GM19193 (cell line): ENCODE measurements around the gene FATE1.

Source experiments
- POLR2A ChIP-seq: IDR thresholded peaks from 4 replicates; pipeline ENCODE4 v1.6.1; 2011; ENCODE audit not compliant: insufficient read depth, insufficient read length; ENCODE audit errors: extremely low read depth

Gene FATE1

GRCh38 chrX:151723156-151723760 lies 7.4 kb downstream of the FATE1 start:
- no peak for TF ChIP-seq POLR2A

GRCh38 chrX:151724563-151725337 lies 8.9 kb downstream of the FATE1 start:
- no peak for TF ChIP-seq POLR2A

- TF ChIP-seq POLR2A, result no peak
Observed at GRCh38 chrX:151725338-151725614, 9.4 kb downstream of the FATE1 start.

GRCh38 chrX:151726751-151727150 lies 10.9 kb downstream of the FATE1 start:
- TF ChIP-seq POLR2A, result no peak

GRCh38 chrX:151727346-151727745 lies 11.5 kb downstream of the FATE1 start:
- no peak for TF ChIP-seq POLR2A

GRCh38 chrX:151729056-151729725 lies 13.4 kb downstream of the FATE1 start:
- TF ChIP-seq POLR2A, result no peak

GRCh38 chrX:151734446-151734845 lies 18.6 kb downstream of the FATE1 start, which contains the start of gene CNGA2:
Gene CNGA2, plus strand, starts transcription at chrX:151734746. Its CDS starts 3,738 bp downstream, at chrX:151738484.
- no peak for TF ChIP-seq POLR2A

- TF ChIP-seq POLR2A, result no peak
Observed at GRCh38 chrX:151735219-151735618, 19.4 kb downstream of the FATE1 start.

GRCh38 chrX:151736685-151737084 lies 20.9 kb downstream of the FATE1 start:
- TF ChIP-seq POLR2A, result no peak

GRCh38 chrX:151737494-151737893 lies 21.7 kb downstream of the FATE1 start:
- no peak for TF ChIP-seq POLR2A

- TF ChIP-seq POLR2A, result no peak
Observed at GRCh38 chrX:151738751-151739150, 22.9 kb downstream of the FATE1 start.

- TF ChIP-seq POLR2A, result no peak
Observed at GRCh38 chrX:151741606-151742005, 25.8 kb downstream of the FATE1 start.

GRCh38 chrX:151742311-151742710 lies 26.5 kb downstream of the FATE1 start:
- TF ChIP-seq POLR2A, result no peak

GRCh38 chrX:151743651-151744470 lies 28.0 kb downstream of the FATE1 start:
- TF ChIP-seq POLR2A, result no peak

GRCh38 chrX:151745651-151746050 lies 29.8 kb downstream of the FATE1 start:
- TF ChIP-seq POLR2A, result no peak

- TF ChIP-seq POLR2A, result no peak
Observed at GRCh38 chrX:151746502-151746901, 30.7 kb downstream of the FATE1 start.

GRCh38 chrX:151750511-151750910 lies 34.7 kb downstream of the FATE1 start:
- no peak for TF ChIP-seq POLR2A
